H1 (cell line): ENCODE data around the gene KIAA1671. TPM values are rescaled to one million over a fixed set of nuclear protein-coding genes. Genes with fewer than 3 reads are reported as not detected.

ENCODE experiments used
- CTCF ChIA-PET: fragments of 300-600 bp; sonication (Branson Sonifier 250); formaldehyde crosslinking; loops from one replicate; lab custom pipeline; 2021; ENCODE audit not compliant: partially characterized antibody; lab: Charles Lee
- POLR2A ChIA-PET: fragments of 300-600 bp; sonication (Branson Sonifier 250); formaldehyde crosslinking; loops from one replicate; lab custom pipeline; 2021; ENCODE audit warnings: inconsistent platforms; ENCODE audit not compliant: partially characterized antibody; lab: Charles Lee
- DNase-seq, 2 experiments: peaks; one replicate each; pipeline versions ENCODE4 v3.0.0 to v3.0.0-alpha.2; 2010 to 2022; ENCODE audit warnings: low spot score in 2 of 2, low read depth in 1 of 2, mixed read lengths in 1 of 2
- FAIRE-seq: peaks from 2 replicates; lab custom pipeline; 2011; peaks lifted over from hg19 to GRCh38; lab: Jason Lieb, UNC
- H2AFZ ChIP-seq: 2 replicates; pipeline ENCODE4 v1.8.1; 2012; ENCODE audit warnings: low read length, inconsistent platforms
- H2AK5ac ChIP-seq: 2 replicates; pipeline ENCODE4 v1.6.1; 2013; ENCODE audit warnings: low read depth, low read length
- H2BK120ac ChIP-seq: replicated peaks from 2 replicates; pipeline ENCODE3; 2013; ENCODE audit warnings: low read depth, low read length, inconsistent platforms
- H2BK12ac ChIP-seq: 2 replicates; pipeline ENCODE4 v1.6.1; 2013; ENCODE audit warnings: low read depth, low read length
- H2BK15ac ChIP-seq: 2 replicates; pipeline ENCODE4 v1.6.1; 2013; ENCODE audit warnings: low read length
- H2BK20ac ChIP-seq: 2 replicates; pipeline ENCODE4 v1.6.1; 2013; ENCODE audit warnings: low read length
- H2BK5ac ChIP-seq: 2 replicates; pipeline ENCODE4 v1.6.1; 2013; ENCODE audit warnings: low read depth, low read length
- H3K14ac ChIP-seq: 2 replicates; pipeline ENCODE4 v1.6.1; 2013; ENCODE audit warnings: inconsistent platforms; ENCODE audit not compliant: insufficient read length
- H3K18ac ChIP-seq: 2 replicates; pipeline ENCODE4 v1.6.1; 2013; ENCODE audit warnings: low read length; ENCODE audit errors: extremely low read depth
- H3K23ac ChIP-seq: 2 replicates; pipeline ENCODE4 v1.6.1; 2013; ENCODE audit warnings: inconsistent platforms; ENCODE audit not compliant: insufficient read length
- H3K23me2 ChIP-seq: 2 replicates; pipeline ENCODE4 v1.6.1; 2013; ENCODE audit warnings: low read depth, low read length
- H3K27ac ChIP-seq: 2 replicates; pipeline ENCODE4 v1.6.1; 2011; ENCODE audit warnings: low read depth, low read length, inconsistent platforms
- H3K27me3 ChIP-seq, 4 experiments: replicated peaks in 1 of 4; 1 replicate in 1 of 4; 2 replicates in 3 of 4; pipeline versions ENCODE4 v1.6.1 to v1.8.1; 2011 to 2013; ENCODE audit warnings: low read length in 3 of 4, mild to moderate bottlenecking in 3 of 4, inconsistent platforms in 2 of 4, mixed read lengths in 2 of 4, moderate library complexity in 1 of 4; ENCODE audit not compliant: control insufficient read depth in 3 of 4, insufficient read depth in 3 of 4; ENCODE audit errors: extremely low read depth in 1 of 4
- H3K36me3 ChIP-seq, 4 experiments: 2 replicates each; pipeline versions ENCODE4 v1.6.1 to v1.8.1; 2011 to 2013; ENCODE audit warnings: mild to moderate bottlenecking in 4 of 4, low read length in 3 of 4, moderate library complexity in 2 of 4, control low read depth in 1 of 4, inconsistent platforms in 1 of 4; ENCODE audit not compliant: insufficient read depth in 4 of 4, control insufficient read depth in 2 of 4
- H3K4ac ChIP-seq: replicated peaks from 2 replicates; pipeline ENCODE3; 2013; ENCODE audit warnings: low read length, low read depth, mixed read lengths, inconsistent platforms; ENCODE audit not compliant: insufficient read length
- H3K4me1 ChIP-seq, 4 experiments: replicated peaks in 1 of 4; 1 replicate in 1 of 4; 2 replicates in 3 of 4; pipeline versions ENCODE4 v1.6.1 to v1.8.1; 2011 to 2013; ENCODE audit warnings: low read length in 3 of 4, inconsistent platforms in 2 of 4, mixed read lengths in 1 of 4; ENCODE audit not compliant: insufficient read depth in 4 of 4, control insufficient read depth in 3 of 4
- H3K4me2 ChIP-seq, 2 experiments: 2 replicates each; pipeline versions ENCODE4 v1.6.1 to v1.8.1; 2011 to 2013; ENCODE audit warnings: low read depth in 2 of 2, low read length in 2 of 2, control low read depth in 1 of 2, inconsistent platforms in 1 of 2, mild to moderate bottlenecking in 1 of 2; ENCODE audit not compliant: insufficient read depth in 1 of 2
- H3K4me3 ChIP-seq, 4 experiments: fragments of 200-600, 300-600 bp in 1 of 4; sonication (generic), shearing (Covaris generic), sonication (Bioruptor Twin) in 1 of 4; 2 replicates each; pipeline versions ENCODE4 v1.5.1 to v1.8.1; 2011 to 2016; ENCODE audit warnings: low read length in 4 of 4, low read depth in 3 of 4, control low read depth in 2 of 4, inconsistent platforms in 2 of 4, mild to moderate bottlenecking in 2 of 4, mixed read lengths in 1 of 4, moderate library complexity in 1 of 4; ENCODE audit not compliant: insufficient read depth in 2 of 4; ENCODE audit errors: extremely low read depth in 1 of 4
- H3K56ac ChIP-seq: replicated peaks from 2 replicates; pipeline ENCODE3; 2013; ENCODE audit warnings: low read depth, mild to moderate bottlenecking, mixed read lengths, low read length, inconsistent platforms; ENCODE audit not compliant: insufficient read length
- H3K79me1 ChIP-seq: 2 replicates; pipeline ENCODE4 v1.6.1; 2013; ENCODE audit warnings: low read depth, low read length, control low read depth
- H3K79me2 ChIP-seq, 2 experiments: 2 replicates each; pipeline versions ENCODE4 v1.6.1 to v1.8.1; 2012 to 2013; ENCODE audit warnings: low read length in 2 of 2, mild to moderate bottlenecking in 2 of 2, inconsistent platforms in 1 of 2; ENCODE audit not compliant: insufficient read depth in 2 of 2, control insufficient read depth in 1 of 2
- H3K9ac ChIP-seq, 4 experiments: replicated peaks in 1 of 4; 1 replicate in 1 of 4; 2 replicates in 3 of 4; pipeline versions ENCODE4 v1.6.1 to v1.8.1; 2011 to 2013; ENCODE audit warnings: low read depth in 3 of 4, low read length in 3 of 4, control low read depth in 2 of 4, mild to moderate bottlenecking in 2 of 4, moderate library complexity in 2 of 4, inconsistent platforms in 1 of 4; ENCODE audit errors: extremely low read depth in 1 of 4
- H3K9me3 ChIP-seq, 2 experiments: 2 replicates each; pipeline versions ENCODE4 v1.6.1 to v1.8.1; 2012 to 2013; ENCODE audit warnings: mild to moderate bottlenecking in 2 of 2, moderate library complexity in 2 of 2, control low read depth in 1 of 2, inconsistent platforms in 1 of 2, low read depth in 1 of 2, low read length in 1 of 2, mixed read lengths in 1 of 2; ENCODE audit not compliant: insufficient read depth in 2 of 2
- H4K20me1 ChIP-seq, 2 experiments: replicated peaks in 1 of 2; 2 replicates each; pipeline versions ENCODE3 to v1.8.1; 2011 to 2013; ENCODE audit warnings: inconsistent platforms in 2 of 2, low read length in 2 of 2, mild to moderate bottlenecking in 1 of 2; ENCODE audit not compliant: insufficient read depth in 2 of 2, control insufficient read depth in 1 of 2
- H4K5ac ChIP-seq: 2 replicates; pipeline ENCODE4 v1.6.1; 2013; ENCODE audit warnings: low read length, low read depth, mixed read lengths, inconsistent platforms; ENCODE audit not compliant: insufficient read length
- H4K8ac ChIP-seq: 2 replicates; pipeline ENCODE4 v1.8.0; 2013; ENCODE audit warnings: mild to moderate bottlenecking, moderate library complexity, low read length, inconsistent platforms; ENCODE audit not compliant: insufficient read depth; ENCODE audit errors: extremely low read depth
- H4K91ac ChIP-seq: replicated peaks from 2 replicates; pipeline ENCODE3; 2013; ENCODE audit warnings: low read length, mixed read lengths, inconsistent platforms; ENCODE audit not compliant: insufficient read length
- JUN ChIP-seq: IDR thresholded peaks from 2 replicates; pipeline ENCODE4 v1.6.1; 2011; ENCODE audit warnings: low read depth, mild to moderate bottlenecking, improper control_type of control experiment, low read length
- RAD21 ChIP-seq, 2 experiments: IDR thresholded peaks in 1 of 2; conservative IDR thresholded peaks in 1 of 2; 2 replicates each; pipeline ENCODE4 v1.6.1; 2011; ENCODE audit warnings: low read depth in 2 of 2, low read length in 2 of 2, improper control_type of control experiment in 1 of 2, inconsistent platforms in 1 of 2, mild to moderate bottlenecking in 1 of 2, moderate library complexity in 1 of 2
- SIN3A ChIP-seq, 2 experiments: IDR thresholded peaks in 1 of 2; conservative IDR thresholded peaks in 1 of 2; 2 replicates each; pipeline ENCODE4 v1.6.1; 2011 to 2012; ENCODE audit warnings: low read length in 2 of 2, improper control_type of control experiment in 1 of 2, low read depth in 1 of 2, mild to moderate bottlenecking in 1 of 2
- WGBS, 2 experiments: shearing (Covaris generic) in 1 of 2; methylation state at CpG; one replicate each; pipeline versions ENCODE4 v1.1.6 to v1.1.7; 2013 to 2015; ENCODE audit warnings: low lambda C conversion rate in 2 of 2, mixed read lengths in 2 of 2, inconsistent platforms in 1 of 2, low coverage in 1 of 2, missing lambda C conversion rate in 1 of 2; ENCODE audit not compliant: insufficient replicate concordance in 2 of 2, insufficient coverage in 1 of 2, insufficient read length in 1 of 2; ENCODE audit errors: extremely low coverage in 1 of 2, missing lambda C conversion rate in 1 of 2; 5-methylcytosine and 5-hydroxymethylcytosine counted together
- polyA plus RNA-seq, 7 experiments: library from polyadenylated mRNA; depleted of rRNA in 3 of 7; stranded (reverse) in 5 of 7; unstranded in 2 of 7; fragments of >200 nt in 5 of 7; fragments of 200-250 nt in 2 of 7; gene quantifications; 1 replicate in 5 of 7; 2 replicates in 1 of 7; 4 replicates in 1 of 7; pipeline versions ENCODE4 v1.2.1 to v1.2.3, GENCODE V29; 2011 to 2013; ENCODE audit warnings: missing spikeins in 2 of 7, mixed read lengths in 2 of 7
- total RNA-seq: library from RNA; stranded (reverse); fragmentation: NEBNext Ultra II Directional; extraction: Animal tissue kit (Norgen Biotek cat#: 25700); gene quantifications from 2 replicates; pipeline ENCODE4 v1.2.1, GENCODE V29; 2021

The KIAA1671 gene
- total and polyA plus RNA-seq, 2 of the 8 experiments (the other 6 are each of a cell fraction or from before 2014, with no cell fraction given): 6.4 to 23.9 TPM

GRCh38 chr22:25148149-25148691 is 195.7 kb downstream of the KIAA1671 start:
- no peaks in the 10 kb centered on the region for H3K36me3 ChIP-seq
- H3K79me1 ChIP-seq: peaks cover 2% of the 10 kb centered on the region
- H3K4me2 ChIP-seq: no peak overlapping the region; a peak in 1 of 4 replicates
- TF ChIP-seq JUN (no peak), RAD21 (IDR thresholded peaks at IDR 0.05 in 1 of 2, conservative IDR thresholded peaks at IDR 0.05 in 1 of 2; ENCODE audit: low read depth in 2 of 2, low read length in 2 of 2) (peak in 1 of 2 experiments; percentile 10; a peak in 1 of 4 replicates), SIN3A (conservative IDR thresholded peaks at IDR 0.05 in 1 of 2, IDR thresholded peaks at IDR 0.05 in 1 of 2; ENCODE audit: low read depth in 1 of 2, low read length in 2 of 2) (no peak)
- peaks cover 1 to 9% of the 10 kb centered on the region in 2 experiments for H4K20me1 ChIP-seq
- peak overlapping the region; percentile 9 for H4K91ac ChIP-seq
- H3K4me3 ChIP-seq: no peak overlapping the region
- H4K8ac ChIP-seq: peak overlapping the region; percentile 12; the same call in 1 of the 2 replicates
- H2AFZ ChIP-seq: no peak overlapping the region
- H3K23ac ChIP-seq: no peak overlapping the region
- H3K27ac ChIP-seq: no peak overlapping the region
- H3K23me2 ChIP-seq: peaks cover 2% of the 10 kb centered on the region; the same call in 1 of the 2 replicates
- H3K4ac ChIP-seq: no peak overlapping the region
- DNase-seq (no peak), FAIRE-seq (no peak)
- H3K14ac ChIP-seq: no peak overlapping the region
- no peak overlapping the region for H2BK20ac ChIP-seq
- H3K9me3 ChIP-seq: no peaks in the 10 kb centered on the region
- H2AK5ac ChIP-seq: no peak overlapping the region
- H2BK15ac ChIP-seq: no peak overlapping the region
- CTCF ChIA-PET: interaction anchor here (0.6 to 2.9 kb wide), 6 partner anchors 10 to 97 kb away, joined by 3 to 11 read pairs (median 4); no protein-coding TSS in a partner anchor
- H3K9ac ChIP-seq: no peak overlapping the region
- no peak overlapping the region for H3K56ac ChIP-seq
- H2BK12ac ChIP-seq: no peak overlapping the region
- POLR2A ChIA-PET: interaction anchor here (0.8 to 1.8 kb wide), 2 partner anchors 10 to 37 kb away, joined by 4 to 5 read pairs; no protein-coding TSS in a partner anchor
- H4K5ac ChIP-seq: peak overlapping the region; percentile 62
- H2BK120ac ChIP-seq: no peak overlapping the region
- no peak overlapping the region; the same call in 1 of the 2 replicates for H3K18ac ChIP-seq
- WGBS, 2 experiments: 65% methylated on average over 4 of the region's 4 CpGs; no CpG with 5 or more reads in 1 of the 2 experiments
- no peaks in the 10 kb centered on the region for H3K27me3 ChIP-seq
- 0 out of 2 replicates have a peak overlapping the region, but pooled peaks have one; percentile 21 for H2BK5ac ChIP-seq
- peaks cover 0 to 16% (median 11%) of the 10 kb centered on the region in 4 experiments; a peak in 6 of 7 replicates for H3K4me1 ChIP-seq
- no peaks in the 10 kb centered on the region for H3K79me2 ChIP-seq
